Spleen (tissue), 7 donors: ENCODE data around the gene DEF6.

Source experiments
- CTCF ChIP-seq, 11 experiments: fragments of 200-600 bp in 7 of 11; fragments of 450-650 bp in 4 of 11; sonication (generic) in 4 of 11; IDR thresholded peaks in 8 of 11; conservative IDR thresholded peaks in 3 of 11; 1 replicate in 7 of 11; 2 replicates in 4 of 11; pipeline versions ENCODE4 v1.4.0 to v1.8.0; 2016 to 2021; ENCODE audit warnings: antibody characterized with exemption in 11 of 11, inconsistent platforms in 4 of 11, mild to moderate bottlenecking in 1 of 11
- POLR2A ChIP-seq, 3 donors: fragments of 450-650 bp; IDR thresholded peaks; one replicate each; pipeline ENCODE4 v1.5.1; 2017; ENCODE audit warnings: antibody characterized with exemption in 3 of 3, mild to moderate bottlenecking in 1 of 3
- POLR2AphosphoS5 ChIP-seq, 3 donors: sonication (generic); formaldehyde crosslinking; IDR thresholded peaks; one replicate each; pipeline ENCODE4 v1.5.1; 2017; ENCODE audit warnings: antibody characterized with exemption in 3 of 3
- donor health status: DM: no; HTN: no; CAD: no; lungs with moderate emphysema.
- donor health status: DM: no; HTN: no; CAD: no.
- donor health status: DM: no; HTN: no; CAD: no.

GRCh38 chr6:35272005-35272404 is 25.6 kb upstream of the DEF6 start:
- TF ChIP-seq POLR2AphosphoS5 (IDR thresholded peaks at IDR 0.05) (no peak), CTCF (IDR thresholded peaks at IDR 0.05 in 8 of 11, conservative IDR thresholded peaks at IDR 0.05 in 3 of 11) (no peak), POLR2A (IDR thresholded peaks at IDR 0.05) (no peak)
